ENCODE results near the gene NSMCE3.

NSMCE3 gene

GRCh38 chr15:29269485-29270168 is at the start of gene NSMCE3:
NSMCE3 (minus strand) TSS chr15:29269822; CDS start chr15:29269705, 117 bp downstream.
- H3K9me3 Mint-ChIP-seq, result peaks cover 3% of the 10 kb centered on the region
- H3K27me3 Mint-ChIP-seq, result no peaks in the 10 kb centered on the region
- H3K4me1 Mint-ChIP-seq, result peaks cover 33% of the 10 kb centered on the region
- H3K4me3 Mint-ChIP-seq, result peak within 1 kb of the TSS; percentile 99
- peaks cover 16% of the 10 kb centered on the region for H3K36me3 Mint-ChIP-seq
- H3K27ac Mint-ChIP-seq, result peak within 1 kb of the TSS; percentile 97
- ATAC-seq, result peak; percentile 99

GRCh38 chr15:29316422-29316821 is 46.8 kb upstream of the NSMCE3 start:
- Mint-ChIP-seq H3K4me1 (peaks cover 5% of the 10 kb centered on the region), H3K36me3 (peaks cover 5% of the 10 kb centered on the region), H3K27ac (no peak overlapping the region), H3K9me3 (peaks cover 7% of the 10 kb centered on the region), H3K27me3 (no peaks in the 10 kb centered on the region), H3K4me3 (no peak overlapping the region)
- no peak for ATAC-seq

GRCh38 chr15:29312387-29312786 is 42.8 kb upstream of the NSMCE3 start:
- Mint-ChIP-seq H3K4me1 (peaks cover 36% of the 10 kb centered on the region), H3K36me3 (no peaks in the 10 kb centered on the region), H3K27me3 (no peaks in the 10 kb centered on the region), H3K27ac (peak overlapping the region; percentile 27), H3K9me3 (peaks cover 3% of the 10 kb centered on the region), H3K4me3 (no peak overlapping the region)
- peak; percentile 74 for ATAC-seq

GRCh38 chr15:29311696-29312095 is 42.1 kb upstream of the NSMCE3 start:
- peak overlapping the region; percentile 27 for H3K27ac Mint-ChIP-seq
- H3K4me1 Mint-ChIP-seq, result peaks cover 36% of the 10 kb centered on the region
- H3K27me3 Mint-ChIP-seq, result no peaks in the 10 kb centered on the region
- no peaks in the 10 kb centered on the region for H3K36me3 Mint-ChIP-seq
- no peak for ATAC-seq
- peaks cover 3% of the 10 kb centered on the region for H3K9me3 Mint-ChIP-seq
- no peak overlapping the region for H3K4me3 Mint-ChIP-seq

- H3K27me3 Mint-ChIP-seq, result peaks cover 13% of the 10 kb centered on the region
- ATAC-seq, result peak; percentile 87
- H3K4me3 Mint-ChIP-seq, result no peak overlapping the region
- H3K36me3 Mint-ChIP-seq, result no peaks in the 10 kb centered on the region
- H3K4me1 Mint-ChIP-seq, result peaks cover 41% of the 10 kb centered on the region
- H3K27ac Mint-ChIP-seq, result peak overlapping the region; percentile 86
- peaks cover 3% of the 10 kb centered on the region for H3K9me3 Mint-ChIP-seq
These were observed 39.5 kb upstream of the NSMCE3 start for GRCh38 chr15:29309139-29309538.

- Mint-ChIP-seq H3K27ac (peak overlapping the region; percentile 86), H3K9me3 (peaks cover 3% of the 10 kb centered on the region), H3K27me3 (peaks cover 13% of the 10 kb centered on the region), H3K36me3 (no peaks in the 10 kb centered on the region), H3K4me1 (peaks cover 41% of the 10 kb centered on the region), H3K4me3 (no peak overlapping the region)
- ATAC-seq, result no peak
These were observed 38.7 kb upstream of the NSMCE3 start for GRCh38 chr15:29308299-29308698.

GRCh38 chr15:29305556-29305955 is 35.9 kb upstream of the NSMCE3 start:
- Mint-ChIP-seq H3K4me3 (no peak overlapping the region), H3K36me3 (no peaks in the 10 kb centered on the region), H3K27me3 (peaks cover 13% of the 10 kb centered on the region), H3K9me3 (no peaks in the 10 kb centered on the region), H3K4me1 (peaks cover 31% of the 10 kb centered on the region), H3K27ac (no peak overlapping the region)
- no peak for ATAC-seq

GRCh38 chr15:29302871-29303270 is 33.2 kb upstream of the NSMCE3 start:
- Mint-ChIP-seq H3K27ac (no peak overlapping the region), H3K4me3 (no peak overlapping the region), H3K9me3 (peaks cover 8% of the 10 kb centered on the region), H3K27me3 (peaks cover 24% of the 10 kb centered on the region), H3K4me1 (peaks cover 5% of the 10 kb centered on the region), H3K36me3 (peaks cover 6% of the 10 kb centered on the region)
- ATAC-seq, result no peak

- no peak overlapping the region for H3K4me3 Mint-ChIP-seq
- peaks cover 10% of the 10 kb centered on the region for H3K27me3 Mint-ChIP-seq
- H3K9me3 Mint-ChIP-seq, result peaks cover 12% of the 10 kb centered on the region
- no peak for ATAC-seq
- peaks cover 6% of the 10 kb centered on the region for H3K36me3 Mint-ChIP-seq
- H3K4me1 Mint-ChIP-seq, result no peaks in the 10 kb centered on the region
- no peak overlapping the region for H3K27ac Mint-ChIP-seq
These were observed 30.2 kb upstream of the NSMCE3 start for GRCh38 chr15:29299784-29300183.

GRCh38 chr15:29299331-29299730 is 29.7 kb upstream of the NSMCE3 start:
- no peak overlapping the region for H3K27ac Mint-ChIP-seq
- peaks cover 12% of the 10 kb centered on the region for H3K9me3 Mint-ChIP-seq
- no peaks in the 10 kb centered on the region for H3K4me1 Mint-ChIP-seq
- ATAC-seq, result no peak
- H3K36me3 Mint-ChIP-seq, result peaks cover 6% of the 10 kb centered on the region
- H3K27me3 Mint-ChIP-seq, result peaks cover 10% of the 10 kb centered on the region
- no peak overlapping the region for H3K4me3 Mint-ChIP-seq

- peaks cover 7% of the 10 kb centered on the region for H3K9me3 Mint-ChIP-seq
- H3K4me3 Mint-ChIP-seq, result no peak overlapping the region
- no peak for ATAC-seq
- H3K27ac Mint-ChIP-seq, result no peak overlapping the region
- H3K4me1 Mint-ChIP-seq, result no peaks in the 10 kb centered on the region
- peaks cover 5% of the 10 kb centered on the region for H3K36me3 Mint-ChIP-seq
- H3K27me3 Mint-ChIP-seq, result peaks cover 8% of the 10 kb centered on the region
These were observed 25.2 kb upstream of the NSMCE3 start for GRCh38 chr15:29294732-29295325.

GRCh38 chr15:29291067-29291845 is 21.6 kb upstream of the NSMCE3 start:
- no peak overlapping the region for H3K4me3 Mint-ChIP-seq
- no peaks in the 10 kb centered on the region for H3K9me3 Mint-ChIP-seq
- peaks cover 9% of the 10 kb centered on the region for H3K27me3 Mint-ChIP-seq
- H3K27ac Mint-ChIP-seq, result no peak overlapping the region
- H3K4me1 Mint-ChIP-seq, result no peaks in the 10 kb centered on the region
- H3K36me3 Mint-ChIP-seq, result no peaks in the 10 kb centered on the region
- ATAC-seq, result no peak

GRCh38 chr15:29289173-29289572 is 19.6 kb upstream of the NSMCE3 start:
- no peak overlapping the region for H3K4me3 Mint-ChIP-seq

GRCh38 chr15:29285386-29285785 is 15.8 kb upstream of the NSMCE3 start:
- H3K4me1 Mint-ChIP-seq, result no peaks in the 10 kb centered on the region
- no peak overlapping the region for H3K27ac Mint-ChIP-seq
- ATAC-seq, result no peak
- H3K36me3 Mint-ChIP-seq, result peaks cover 6% of the 10 kb centered on the region
- H3K9me3 Mint-ChIP-seq, result peaks cover 6% of the 10 kb centered on the region
- no peak overlapping the region for H3K4me3 Mint-ChIP-seq
- H3K27me3 Mint-ChIP-seq, result peaks cover 55% of the 10 kb centered on the region

More at GRCh38 chr15:29289173-29289572, 19.6 kb upstream of the NSMCE3 start:
- Mint-ChIP-seq H3K4me1 (no peaks in the 10 kb centered on the region), H3K27ac (no peak overlapping the region), H3K36me3 (no peaks in the 10 kb centered on the region), H3K27me3 (peaks cover 30% of the 10 kb centered on the region), H3K9me3 (no peaks in the 10 kb centered on the region)
- ATAC-seq, result no peak

- Mint-ChIP-seq H3K27ac (no peak overlapping the region), H3K27me3 (peaks cover 72% of the 10 kb centered on the region), H3K4me3 (no peak overlapping the region), H3K4me1 (no peaks in the 10 kb centered on the region), H3K36me3 (peaks cover 6% of the 10 kb centered on the region), H3K9me3 (peaks cover 6% of the 10 kb centered on the region)
- ATAC-seq, result no peak
These were observed 13.8 kb upstream of the NSMCE3 start for GRCh38 chr15:29283381-29283780.

All from stimulated activated memory B cell treated with anti-CD40 and anti-IgM and Interleukin-4, amounts not matched to agents 10 μg/mL and 1 μg/mL and 100 μg/mL, for 72 hours (primary cell).